NT2/D1 (cell line): ENCODE data around the gene MAP3K2.
"Not testable (repeated sequence)": the region's sequence is repeated elsewhere in the genome, so short reads cannot be mapped to it uniquely, and the experiment has no call there.

ENCODE experiments used
- SUZ12 ChIP-seq: IDR thresholded peaks from 2 replicates; pipeline ENCODE4 v1.6.1; 2011; ENCODE audit not compliant: insufficient read length, insufficient read depth; ENCODE audit errors: extremely low read depth
- YY1 ChIP-seq: IDR thresholded peaks from 2 replicates; pipeline ENCODE4 v1.6.1; 2011; ENCODE audit not compliant: insufficient read length, insufficient read depth
- ZNF274 ChIP-seq: IDR thresholded peaks from 2 replicates; pipeline ENCODE4 v1.6.1; 2011; ENCODE audit warnings: mild to moderate bottlenecking, low read depth, low read length

DNA sequence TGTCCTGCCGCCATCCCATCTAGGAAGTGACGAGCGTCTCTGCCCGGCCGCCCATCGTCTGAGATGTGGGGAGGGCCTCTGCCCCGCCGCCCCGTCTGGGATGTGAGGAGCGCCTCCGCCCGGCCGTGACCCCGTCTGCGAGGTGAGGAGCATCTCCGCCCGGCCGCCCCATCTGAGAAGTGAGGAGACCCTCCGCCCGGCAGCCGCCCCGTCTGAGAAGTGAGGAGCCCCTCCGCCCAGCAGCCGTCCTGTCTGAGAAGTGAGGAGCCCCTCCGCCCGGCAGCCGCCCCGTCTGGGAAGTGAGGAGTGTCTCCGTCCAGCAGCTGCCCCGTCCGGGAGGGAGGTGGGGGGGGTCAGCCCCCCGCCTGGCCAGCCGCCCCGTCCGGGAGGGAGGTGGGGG, 34.6 kb downstream of the MAP3K2 start:
- TF ChIP-seq YY1, ZNF274, SUZ12: not testable (repeated sequence)
